AG04450 (cell line): ENCODE measurements around the gene CABP5. TPM values are rescaled to one million over a fixed set of nuclear protein-coding genes. Genes with fewer than 3 reads are reported as not detected.

ENCODE experiments used
- CTCF ChIA-PET: fragments of 300-600, 350-600 bp; formaldehyde crosslinking; extraction: SDS; loops from one replicate; lab custom pipeline; 2022; ENCODE audit warnings: antibody characterized with exemption, inconsistent platforms; lab: Charles Lee
- POLR2A ChIA-PET: fragments of 350-600 bp; formaldehyde crosslinking; extraction: SDS; loops from one replicate; lab custom pipeline; 2021; ENCODE audit warnings: antibody characterized with exemption, inconsistent platforms; lab: Yijun Ruan, JAX
- DNase-seq: peaks from one replicate; pipeline ENCODE4 v3.0.0-alpha.2; 2011; ENCODE audit warnings: low read depth, low spot score
- H3K27ac ChIP-seq: one replicate; pipeline ENCODE4 v1.5.1; 2012; ENCODE audit warnings: low read depth, low read length, control low read depth
- H3K27me3 ChIP-seq: one replicate; pipeline ENCODE4 v1.6.0; 2012; ENCODE audit warnings: low read length; ENCODE audit not compliant: control insufficient read depth, insufficient read depth
- H3K4me3 ChIP-seq: 2 replicates; pipeline ENCODE4 v1.5.1; 2011; ENCODE audit warnings: mild to moderate bottlenecking, low read depth, low read length, control low read depth
- H3K9me3 ChIP-seq: 2 replicates; pipeline ENCODE4 v1.5.1; 2012; ENCODE audit warnings: low read length; ENCODE audit not compliant: control insufficient read depth, insufficient read depth
- polyA plus RNA-seq: library from polyadenylated mRNA; depleted of rRNA; stranded (reverse); fragments of >200 nt; gene quantifications from 2 replicates; pipeline ENCODE4 v1.2.3, GENCODE V29; 2011
- TF ChIP-seq, protein P1 (sequence below): IDR thresholded peaks from 2 replicates; pipeline ENCODE4 v1.5.1; 2011; ENCODE audit warnings: low read depth, low read length, control low read depth, inconsistent platforms

CABP5 gene
- polyA plus RNA-seq, 1 experiment = not detected

DNA sequence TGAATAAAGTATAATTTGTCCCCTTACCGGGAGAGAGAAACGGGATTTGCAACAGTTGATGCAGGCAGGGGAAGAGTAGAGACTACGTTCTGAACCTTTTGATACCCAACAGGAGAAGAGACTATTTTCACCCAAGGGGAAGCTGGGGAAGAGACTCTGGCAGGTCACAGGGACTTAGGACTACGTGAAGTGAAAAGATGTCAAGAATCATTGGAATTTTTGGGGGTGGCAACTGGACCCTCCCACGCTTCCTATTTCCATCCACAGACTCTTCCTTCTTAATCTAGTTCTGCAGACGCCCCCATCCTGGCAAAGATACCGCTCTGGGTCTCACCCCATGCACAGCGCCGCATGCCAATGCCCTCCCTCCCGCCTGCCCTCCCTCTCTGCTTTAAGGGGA lies 13.8 kb downstream of the CABP5 start:
- ChIA-PET CTCF (no interaction called here), POLR2A (no interaction called here)
- H3K27ac ChIP-seq = no peak overlapping the region
- TF ChIP-seq, protein P1, sequence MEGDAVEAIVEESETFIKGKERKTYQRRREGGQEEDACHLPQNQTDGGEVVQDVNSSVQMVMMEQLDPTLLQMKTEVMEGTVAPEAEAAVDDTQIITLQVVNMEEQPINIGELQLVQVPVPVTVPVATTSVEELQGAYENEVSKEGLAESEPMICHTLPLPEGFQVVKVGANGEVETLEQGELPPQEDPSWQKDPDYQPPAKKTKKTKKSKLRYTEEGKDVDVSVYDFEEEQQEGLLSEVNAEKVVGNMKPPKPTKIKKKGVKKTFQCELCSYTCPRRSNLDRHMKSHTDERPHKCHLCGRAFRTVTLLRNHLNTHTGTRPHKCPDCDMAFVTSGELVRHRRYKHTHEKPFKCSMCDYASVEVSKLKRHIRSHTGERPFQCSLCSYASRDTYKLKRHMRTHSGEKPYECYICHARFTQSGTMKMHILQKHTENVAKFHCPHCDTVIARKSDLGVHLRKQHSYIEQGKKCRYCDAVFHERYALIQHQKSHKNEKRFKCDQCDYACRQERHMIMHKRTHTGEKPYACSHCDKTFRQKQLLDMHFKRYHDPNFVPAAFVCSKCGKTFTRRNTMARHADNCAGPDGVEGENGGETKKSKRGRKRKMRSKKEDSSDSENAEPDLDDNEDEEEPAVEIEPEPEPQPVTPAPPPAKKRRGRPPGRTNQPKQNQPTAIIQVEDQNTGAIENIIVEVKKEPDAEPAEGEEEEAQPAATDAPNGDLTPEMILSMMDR = no peak
- H3K27me3 ChIP-seq = peaks cover 2% of the 10 kb centered on the region
- no peaks in the 10 kb centered on the region for H3K9me3 ChIP-seq
- DNase-seq = no peak
- no peak overlapping the region for H3K4me3 ChIP-seq

DNA sequence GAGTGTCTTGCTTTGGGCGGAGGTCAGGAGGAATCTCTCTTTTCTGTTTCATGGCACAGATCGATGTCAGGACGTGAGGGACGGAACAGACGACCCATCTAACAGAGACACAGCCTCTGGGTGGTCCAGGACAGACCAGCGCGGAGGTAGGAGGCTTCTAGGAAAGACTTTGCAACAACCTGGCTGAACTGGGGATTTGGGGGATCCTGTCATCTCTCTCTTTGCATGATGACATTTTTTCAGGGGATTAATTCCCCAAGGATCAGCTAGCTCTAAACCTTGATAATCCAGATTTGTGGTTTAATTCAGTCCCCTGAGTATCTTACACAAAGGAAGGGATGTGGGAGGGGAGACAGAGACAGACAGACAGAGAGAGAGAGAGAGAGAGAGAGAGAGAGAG lies 14.4 kb downstream of the CABP5 start:
- TF ChIP-seq, protein P1 = no peak
- DNase-seq = no peak
- no peak overlapping the region for H3K4me3 ChIP-seq
- ChIA-PET CTCF (no interaction called here), POLR2A (no interaction called here)
- H3K27me3 ChIP-seq = peaks cover 2% of the 10 kb centered on the region
- H3K9me3 ChIP-seq = no peaks in the 10 kb centered on the region
- no peak overlapping the region for H3K27ac ChIP-seq

DNA sequence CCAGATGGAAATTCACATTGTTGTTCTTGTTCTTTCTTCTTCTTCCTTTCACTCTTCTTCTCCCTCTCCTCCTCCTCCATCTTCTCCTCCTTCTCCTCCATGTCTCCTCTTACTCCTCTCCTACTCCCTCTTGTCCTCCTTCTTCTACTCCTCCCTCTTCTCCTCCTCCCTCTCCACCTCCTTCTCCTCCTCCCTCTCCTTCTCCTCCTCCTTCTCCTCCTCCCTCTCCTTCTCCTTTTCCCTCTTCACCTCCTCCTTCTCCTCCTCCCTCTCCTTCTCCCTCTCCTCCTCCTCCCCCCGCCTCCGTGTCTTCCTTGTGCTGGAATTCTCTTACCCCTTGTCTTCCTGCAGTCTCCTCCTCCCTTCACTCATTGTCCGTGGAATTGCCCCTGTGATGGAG lies 18.4 kb downstream of the CABP5 start:
- Histone ChIP-seq H3K4me3 (no peak overlapping the region), H3K9me3 (no peaks in the 10 kb centered on the region), H3K27ac (no peak overlapping the region), H3K27me3 (peaks cover under 1% of the 10 kb centered on the region)
- CTCF ChIA-PET = no interaction called here
- POLR2A ChIA-PET = no interaction called here
- DNase-seq = no peak
- TF ChIP-seq, protein P1 = no peak

DNA sequence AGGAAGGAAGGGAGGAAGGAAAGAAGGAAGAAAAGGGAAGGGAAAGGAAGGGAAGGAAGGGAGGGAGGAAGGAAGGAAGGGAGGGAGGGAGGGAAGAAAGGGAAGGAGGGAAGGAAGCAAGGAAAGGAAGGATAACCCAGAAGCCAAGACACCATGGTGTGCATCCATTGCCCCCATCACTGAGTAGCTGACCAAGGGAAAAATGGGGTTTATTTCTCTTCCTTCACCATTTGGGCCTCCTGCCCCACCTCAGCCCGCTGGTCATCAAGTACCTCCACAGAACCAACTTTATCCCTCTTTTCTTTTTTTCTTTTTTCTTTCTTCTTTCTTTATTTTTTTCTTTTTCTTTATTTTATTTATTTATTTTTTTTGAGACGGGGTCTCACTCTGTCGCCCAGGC lies 20.4 kb downstream of the CABP5 start:
- Histone ChIP-seq H3K27ac (no peak overlapping the region), H3K27me3 (no peaks in the 10 kb centered on the region), H3K4me3 (no peak overlapping the region), H3K9me3 (no peaks in the 10 kb centered on the region)
- POLR2A ChIA-PET = no interaction called here
- TF ChIP-seq, protein P1 = no peak
- CTCF ChIA-PET = no interaction called here
- no peak for DNase-seq

DNA sequence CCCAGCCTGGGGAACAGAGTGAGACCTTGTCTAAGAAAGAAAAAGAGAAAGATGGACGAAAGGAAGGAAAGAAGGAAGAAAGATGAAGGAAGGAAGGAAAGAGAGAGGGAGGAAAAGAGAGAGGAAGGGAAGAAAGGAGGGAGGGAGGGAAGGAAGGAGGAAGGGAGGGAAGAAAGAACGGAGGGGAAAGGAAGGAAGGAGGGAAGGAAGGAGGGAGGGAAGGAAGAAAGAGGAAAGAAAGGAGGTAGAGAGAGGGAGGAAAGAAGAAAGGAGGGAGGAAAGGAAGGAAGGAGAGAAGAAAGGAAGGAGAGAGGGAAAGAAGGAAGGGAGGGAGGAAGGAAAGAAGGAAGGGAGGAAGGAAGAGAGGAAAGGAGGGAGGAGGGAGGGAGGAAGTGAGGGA lies 20.9 kb downstream of the CABP5 start:
- ChIA-PET POLR2A (no interaction called here), CTCF (no interaction called here)
- no peak for DNase-seq
- no peaks in the 10 kb centered on the region for H3K27me3 ChIP-seq
- no peaks in the 10 kb centered on the region for H3K9me3 ChIP-seq
- TF ChIP-seq, protein P1 = no peak
- H3K27ac ChIP-seq = no peak overlapping the region
- no peak overlapping the region for H3K4me3 ChIP-seq
